IPS-15b (cell line): ENCODE measurements around the gene PIAS2.
A peak's percentile ranks its signal among the peaks of the same experiment; 100 is the strongest.
"Not testable (repeated sequence)": the region's sequence is repeated elsewhere in the genome, so short reads cannot be mapped to it uniquely, and the experiment has no call there.

Experiments used
- H3K27me3 ChIP-seq: one replicate; pipeline ENCODE4 v1.6.1; 2013; ENCODE audit warnings: low read length; ENCODE audit not compliant: control insufficient read depth, insufficient read depth
- H3K36me3 ChIP-seq: one replicate; pipeline ENCODE4 v1.6.1; 2013; ENCODE audit warnings: low read length; ENCODE audit not compliant: control insufficient read depth, insufficient read depth
- H3K4me1 ChIP-seq: one replicate; pipeline ENCODE4 v1.6.1; 2013; ENCODE audit warnings: mild to moderate bottlenecking, low read length; ENCODE audit not compliant: control insufficient read depth, insufficient read depth
- H3K4me3 ChIP-seq: one replicate; pipeline ENCODE4 v1.5.1; 2013; ENCODE audit warnings: low read depth, low read length
- H3K9ac ChIP-seq: one replicate; pipeline ENCODE4 v1.6.1; 2013; ENCODE audit warnings: low read depth, mild to moderate bottlenecking, low read length
- H3K9me3 ChIP-seq: one replicate; pipeline ENCODE4 v1.6.1; 2013; ENCODE audit warnings: mild to moderate bottlenecking, low read length; ENCODE audit not compliant: control insufficient read depth, insufficient read depth

Gene PIAS2

GRCh38 chr18:46917108-46917802, at the start of gene PIAS2, which contains the start of gene KATNAL2:
Gene PIAS2 (minus strand): TSS chr18:46917507. CDS start chr18:46917345, 162 bp downstream.
Gene KATNAL2 (plus strand): TSS chr18:46917602. CDS start chr18:46946873, 29,271 bp downstream.
- H3K36me3 ChIP-seq, result no peaks in the 10 kb centered on the region

GRCh38 chr18:46966266-46966665, 49.0 kb upstream of the PIAS2 start:
- H3K36me3 ChIP-seq, H3K9me3 ChIP-seq, H3K4me3 ChIP-seq, H3K9ac ChIP-seq, H3K4me1 ChIP-seq, H3K27me3 ChIP-seq: not testable (repeated sequence)

More at GRCh38 chr18:46917108-46917802, at the start of gene PIAS2, which contains the start of gene KATNAL2:
- no peaks in the 10 kb centered on the region for H3K9me3 ChIP-seq
- H3K27me3 ChIP-seq, result no peaks in the 10 kb centered on the region
- H3K4me1 ChIP-seq, result peaks cover 15% of the 10 kb centered on the region
- peak within 1 kb of the TSS; percentile 96 for H3K4me3 ChIP-seq
- H3K9ac ChIP-seq, result peak within 1 kb of the TSS; percentile 82

- H3K9ac ChIP-seq, H3K9me3 ChIP-seq, H3K27me3 ChIP-seq, H3K4me3 ChIP-seq, H3K4me1 ChIP-seq, H3K36me3 ChIP-seq: not testable (repeated sequence)
These were observed 47.4 kb upstream of the PIAS2 start for GRCh38 chr18:46964579-46965293.

GRCh38 chr18:46963656-46964578, 46.6 kb upstream of the PIAS2 start:
- H3K9ac ChIP-seq, H3K9me3 ChIP-seq, H3K4me3 ChIP-seq, H3K36me3 ChIP-seq, H3K4me1 ChIP-seq, H3K27me3 ChIP-seq: not testable (repeated sequence)

- Histone ChIP-seq H3K36me3 (no peaks in the 10 kb centered on the region), H3K4me1 (no peaks in the 10 kb centered on the region), H3K9ac (no peak overlapping the region), H3K9me3 (peaks cover 4% of the 10 kb centered on the region), H3K27me3 (no peaks in the 10 kb centered on the region), H3K4me3 (no peak overlapping the region)
These were observed 40.9 kb upstream of the PIAS2 start for GRCh38 chr18:46958209-46958608.

- Histone ChIP-seq H3K27me3 (no peaks in the 10 kb centered on the region), H3K9me3 (no peaks in the 10 kb centered on the region), H3K9ac (no peak overlapping the region), H3K36me3 (no peaks in the 10 kb centered on the region), H3K4me3 (no peak overlapping the region), H3K4me1 (no peaks in the 10 kb centered on the region)
These were observed 35.9 kb upstream of the PIAS2 start for GRCh38 chr18:46953195-46953594.

GRCh38 chr18:46950064-46950656, 32.9 kb upstream of the PIAS2 start:
- Histone ChIP-seq H3K9ac (no peak overlapping the region), H3K4me3 (no peak overlapping the region), H3K4me1 (no peaks in the 10 kb centered on the region), H3K27me3 (no peaks in the 10 kb centered on the region), H3K9me3 (no peaks in the 10 kb centered on the region), H3K36me3 (no peaks in the 10 kb centered on the region)

GRCh38 chr18:46946656-46947282, 29.5 kb upstream of the PIAS2 start:
- H3K4me1 ChIP-seq, result no peaks in the 10 kb centered on the region
- peak overlapping the region; percentile 97 for H3K4me3 ChIP-seq
- no peaks in the 10 kb centered on the region for H3K36me3 ChIP-seq
- no peaks in the 10 kb centered on the region for H3K9me3 ChIP-seq
- H3K27me3 ChIP-seq, result no peaks in the 10 kb centered on the region
- no peak overlapping the region for H3K9ac ChIP-seq

- H3K36me3 ChIP-seq, result no peaks in the 10 kb centered on the region
- H3K9me3 ChIP-seq, result no peaks in the 10 kb centered on the region
- H3K9ac ChIP-seq, result no peak overlapping the region
- H3K4me3 ChIP-seq, result no peak overlapping the region
- H3K27me3 ChIP-seq, result no peaks in the 10 kb centered on the region
- peaks cover 4% of the 10 kb centered on the region for H3K4me1 ChIP-seq
These were observed 25.3 kb upstream of the PIAS2 start for GRCh38 chr18:46942646-46943045.

- Histone ChIP-seq H3K9me3 (no peaks in the 10 kb centered on the region), H3K9ac (no peak overlapping the region), H3K4me1 (peaks cover 4% of the 10 kb centered on the region), H3K4me3 (no peak overlapping the region), H3K27me3 (no peaks in the 10 kb centered on the region), H3K36me3 (no peaks in the 10 kb centered on the region)
These were observed 22.8 kb upstream of the PIAS2 start for GRCh38 chr18:46939998-46940571.
